ENCODE data around the gene RIN1. TPM values are rescaled to one million over a fixed set of nuclear protein-coding genes. Genes with fewer than 3 reads are reported as not detected.

RIN1 gene
- total RNA-seq, 1 experiment from 2014 or later, result 5.4 TPM

DNA sequence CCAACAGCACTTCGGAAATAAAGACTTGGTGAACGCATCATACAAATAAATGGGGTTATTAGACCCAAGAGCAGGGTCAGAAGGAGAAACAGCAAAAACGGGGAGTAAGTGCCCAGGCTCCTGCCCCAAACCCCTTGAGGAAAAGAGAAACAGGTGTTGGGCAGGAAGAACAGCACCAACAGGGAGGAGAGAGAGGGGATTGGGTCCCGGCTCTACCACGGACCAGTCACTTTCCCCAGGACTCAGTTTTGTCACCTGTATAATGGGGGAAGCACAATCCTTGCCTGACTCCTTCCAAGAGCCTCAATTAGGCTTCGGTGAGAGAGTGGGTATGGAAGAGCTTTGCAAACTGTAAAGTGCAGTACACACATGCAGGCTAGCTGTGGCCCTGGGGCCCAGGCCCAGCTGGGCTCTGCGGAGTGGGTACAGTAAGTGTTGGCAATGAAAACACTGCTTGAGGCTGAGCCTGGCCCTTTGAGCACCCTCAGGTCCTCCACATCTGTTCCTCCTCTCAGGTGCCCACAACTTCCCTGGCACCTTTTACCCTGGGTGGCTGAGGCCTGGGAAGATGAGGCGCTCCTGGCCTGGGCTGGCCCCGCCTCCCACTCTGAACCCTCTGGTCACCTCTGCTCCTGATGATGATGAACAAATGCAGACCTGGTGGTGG is 26.4 kb upstream of the RIN1 start:
- H3K79me1 ChIP-seq (ENCODE audit: insufficient read depth, low read depth, low read length, poor library complexity, severe bottlenecking), result no peaks in the 10 kb centered on the region
- H3K9me3 Mint-ChIP-seq, result no peaks in the 10 kb centered on the region
- no peak overlapping the region for H3K18ac ChIP-seq (ENCODE audit: insufficient read length, low read depth, low read length)
- no peak overlapping the region for H2AK5ac ChIP-seq (ENCODE audit: insufficient read length, low read length)
- no peak overlapping the region for H3T11ph ChIP-seq (ENCODE audit: low read length)
- no peak overlapping the region for H3K27ac ChIP-seq (ENCODE audit: insufficient read length, low read depth, low read length)
- H2BK15ac ChIP-seq (ENCODE audit: low read depth, low read length), result no peak overlapping the region
- TF ChIP-seq, protein P1, sequence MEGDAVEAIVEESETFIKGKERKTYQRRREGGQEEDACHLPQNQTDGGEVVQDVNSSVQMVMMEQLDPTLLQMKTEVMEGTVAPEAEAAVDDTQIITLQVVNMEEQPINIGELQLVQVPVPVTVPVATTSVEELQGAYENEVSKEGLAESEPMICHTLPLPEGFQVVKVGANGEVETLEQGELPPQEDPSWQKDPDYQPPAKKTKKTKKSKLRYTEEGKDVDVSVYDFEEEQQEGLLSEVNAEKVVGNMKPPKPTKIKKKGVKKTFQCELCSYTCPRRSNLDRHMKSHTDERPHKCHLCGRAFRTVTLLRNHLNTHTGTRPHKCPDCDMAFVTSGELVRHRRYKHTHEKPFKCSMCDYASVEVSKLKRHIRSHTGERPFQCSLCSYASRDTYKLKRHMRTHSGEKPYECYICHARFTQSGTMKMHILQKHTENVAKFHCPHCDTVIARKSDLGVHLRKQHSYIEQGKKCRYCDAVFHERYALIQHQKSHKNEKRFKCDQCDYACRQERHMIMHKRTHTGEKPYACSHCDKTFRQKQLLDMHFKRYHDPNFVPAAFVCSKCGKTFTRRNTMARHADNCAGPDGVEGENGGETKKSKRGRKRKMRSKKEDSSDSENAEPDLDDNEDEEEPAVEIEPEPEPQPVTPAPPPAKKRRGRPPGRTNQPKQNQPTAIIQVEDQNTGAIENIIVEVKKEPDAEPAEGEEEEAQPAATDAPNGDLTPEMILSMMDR (conservative IDR thresholded peaks at IDR 0.05), result no peak
- H3K9ac ChIP-seq (ENCODE audit: extremely low read depth, insufficient read length, low read length), result no peak overlapping the region
- no CpG with 5 or more reads among the region's 9 CpGs for WGBS (ENCODE audit: extremely low coverage, insufficient read length, low lambda C conversion rate)
- no peak overlapping the region for H2AFZ ChIP-seq (ENCODE audit: low read length)
- no peak overlapping the region for H2BK5ac ChIP-seq (ENCODE audit: insufficient read length, low read length)
- no peak overlapping the region for H3K23ac ChIP-seq (ENCODE audit: insufficient read length, low read depth, low read length)
- H3K27me3 Mint-ChIP-seq (ENCODE audit: low read depth), result no peaks in the 10 kb centered on the region
- H3K4me2 ChIP-seq (ENCODE audit: insufficient read depth, insufficient read length, low read length), result no peak overlapping the region
- no peak overlapping the region for H2BK12ac ChIP-seq (ENCODE audit: insufficient read length, low read depth, low read length)
- peaks cover 4% of the 10 kb centered on the region; the same call in 1 of the 2 replicates for H3K4me1 ChIP-seq (ENCODE audit: insufficient read depth, low read length)
- no peaks in the 10 kb centered on the region for H3K27me3 ChIP-seq (ENCODE audit: insufficient read depth, low read length)
- no peak overlapping the region for H2BK20ac ChIP-seq (ENCODE audit: low read depth, low read length, poor library complexity, severe bottlenecking)
- no peak overlapping the region for H3K4me3 Mint-ChIP-seq
- no peaks in the 10 kb centered on the region for H4K20me1 ChIP-seq (ENCODE audit: control insufficient read depth, insufficient read depth, insufficient read length)
- H3K36me3 Mint-ChIP-seq (ENCODE audit: insufficient read depth in 1 of 3, low read depth in 3 of 3), result peaks cover 23 to 62% (median 46%) of the 10 kb centered on the region in 3 experiments; a peak in 6 of 7 replicates
- no peaks in the 10 kb centered on the region for H3K79me2 ChIP-seq (ENCODE audit: insufficient read depth, low read length)
- no peak overlapping the region for H2BK120ac ChIP-seq (ENCODE audit: low read depth, low read length, poor library complexity, severe bottlenecking)
- H3K23me2 ChIP-seq (ENCODE audit: insufficient read length, low read depth, low read length, poor library complexity, severe bottlenecking), result no peaks in the 10 kb centered on the region
- H3K4ac ChIP-seq (ENCODE audit: low read depth, low read length), result no peak overlapping the region
- no peak overlapping the region for H3K56ac ChIP-seq (ENCODE audit: insufficient read length, low read depth, low read length)
- H3K27ac Mint-ChIP-seq, result peak overlapping the region in 1 of 3 experiments; percentile 34; a peak in 1 of 7 replicates
- no peak for DNase-seq
- no peak overlapping the region for H4K91ac ChIP-seq (ENCODE audit: insufficient read length, low read depth, low read length)
- H3K4me1 Mint-ChIP-seq, result peaks cover 7 to 8% of the 10 kb centered on the region in 2 experiments
- no peak overlapping the region for H4K8ac ChIP-seq (replicated peaks; ENCODE audit: insufficient read length, low read depth, low read length)
- no peak overlapping the region for H4K5ac ChIP-seq (ENCODE audit: insufficient read length, low read depth, low read length)
- H3K14ac ChIP-seq (ENCODE audit: insufficient read depth, low read length), result no peak overlapping the region
- no peaks in the 10 kb centered on the region for H3K9me3 ChIP-seq (ENCODE audit: control insufficient read depth, low read depth, low read length)

All from H9 (cell line).